Ramos (cell line): ENCODE measurements around the gene FAM76B.

Source experiments
- in situ Hi-C: fragments of 300-500 bp; cut with MboI; formaldehyde crosslinking; loops from one replicate; pipeline ENCODE4 v1.14.3; 2022; ENCODE audit warnings: low sequenced_read_pairs; ENCODE audit not compliant: unreplicated experiment

The FAM76B gene

GRCh38 chr11:95793116-95793515, 3.5 kb upstream of the FAM76B start:
- in situ Hi-C loops, result no loop called here

- in situ Hi-C loops, result no loop called here
Observed at GRCh38 chr11:95792700-95793099, 3.1 kb upstream of the FAM76B start.

DNA sequence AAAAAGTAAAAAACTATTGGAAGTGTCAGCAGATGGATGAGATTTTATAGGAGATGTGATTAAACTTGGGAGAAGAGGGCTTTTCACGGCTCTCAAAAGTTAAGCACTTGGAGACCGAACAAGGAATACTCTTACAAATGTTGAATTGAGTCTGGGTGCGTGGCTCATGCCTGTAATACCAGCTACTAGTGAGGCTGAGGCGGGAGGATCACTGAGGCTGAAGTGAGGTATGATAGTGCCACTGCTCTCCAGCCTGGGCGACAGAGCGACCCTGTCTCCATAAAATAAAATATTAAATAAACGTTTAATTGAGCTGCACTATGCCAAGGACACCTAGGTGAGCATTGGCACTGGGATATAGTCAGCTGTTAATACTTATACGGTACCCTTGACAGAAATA, 2.6 kb upstream of the FAM76B start:
- in situ Hi-C loops, result no loop called here

DNA sequence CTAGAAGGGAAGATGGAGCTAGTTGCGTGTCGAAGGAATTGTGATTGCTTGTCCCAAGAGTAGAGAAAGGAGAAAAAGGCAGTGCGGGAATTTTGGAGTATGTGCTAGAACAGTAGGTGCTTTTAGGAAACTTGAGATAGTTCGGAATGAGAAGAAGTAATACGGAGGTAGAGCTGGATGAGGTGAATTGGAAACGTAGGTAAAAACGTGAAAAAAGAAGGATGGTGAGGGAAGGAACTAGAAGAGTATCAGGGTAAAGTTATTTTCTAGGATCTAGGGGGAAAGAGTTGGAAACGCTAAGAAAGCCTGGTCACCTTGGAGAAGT, 2.1 kb upstream of the FAM76B start:
- in situ Hi-C loops, result no loop called here

DNA sequence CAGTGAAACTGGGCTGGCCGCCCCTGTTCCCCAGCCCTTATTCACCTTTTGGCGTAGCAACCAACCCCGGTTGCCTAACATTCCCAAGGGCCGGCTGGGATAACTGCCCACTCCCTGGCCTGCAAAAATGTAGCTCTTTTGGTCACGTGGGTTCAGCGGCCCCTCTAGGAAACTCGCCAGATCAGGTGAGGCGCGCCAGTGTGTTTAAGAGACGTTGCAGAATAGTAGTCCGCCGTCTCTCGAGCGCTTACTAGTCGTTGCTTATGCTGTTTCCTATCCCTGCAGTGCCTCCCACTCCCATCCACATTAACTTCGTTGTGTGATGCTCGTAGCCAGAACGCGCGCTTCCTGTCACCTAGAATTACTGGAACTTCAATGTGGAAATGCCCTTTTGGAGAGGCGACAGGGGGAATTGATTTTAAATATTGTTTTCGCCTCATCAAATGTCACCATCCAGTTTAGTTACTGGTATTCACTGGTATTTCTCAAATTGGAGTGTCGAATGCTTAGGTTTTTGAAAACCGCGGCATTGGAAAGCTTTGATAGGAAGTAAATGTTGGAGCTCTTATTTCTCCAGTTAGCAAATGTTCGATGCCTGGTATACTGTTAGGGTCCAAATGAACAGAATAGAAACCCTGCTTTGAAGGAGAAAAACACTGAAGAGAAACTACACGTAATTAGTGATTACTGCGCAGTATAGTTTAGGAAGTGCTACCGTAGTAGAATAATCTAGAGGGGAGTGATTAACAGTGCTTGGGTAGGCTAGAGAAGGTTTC, 1.5 kb upstream of the FAM76B start:
- in situ Hi-C loops, result no loop called here

DNA sequence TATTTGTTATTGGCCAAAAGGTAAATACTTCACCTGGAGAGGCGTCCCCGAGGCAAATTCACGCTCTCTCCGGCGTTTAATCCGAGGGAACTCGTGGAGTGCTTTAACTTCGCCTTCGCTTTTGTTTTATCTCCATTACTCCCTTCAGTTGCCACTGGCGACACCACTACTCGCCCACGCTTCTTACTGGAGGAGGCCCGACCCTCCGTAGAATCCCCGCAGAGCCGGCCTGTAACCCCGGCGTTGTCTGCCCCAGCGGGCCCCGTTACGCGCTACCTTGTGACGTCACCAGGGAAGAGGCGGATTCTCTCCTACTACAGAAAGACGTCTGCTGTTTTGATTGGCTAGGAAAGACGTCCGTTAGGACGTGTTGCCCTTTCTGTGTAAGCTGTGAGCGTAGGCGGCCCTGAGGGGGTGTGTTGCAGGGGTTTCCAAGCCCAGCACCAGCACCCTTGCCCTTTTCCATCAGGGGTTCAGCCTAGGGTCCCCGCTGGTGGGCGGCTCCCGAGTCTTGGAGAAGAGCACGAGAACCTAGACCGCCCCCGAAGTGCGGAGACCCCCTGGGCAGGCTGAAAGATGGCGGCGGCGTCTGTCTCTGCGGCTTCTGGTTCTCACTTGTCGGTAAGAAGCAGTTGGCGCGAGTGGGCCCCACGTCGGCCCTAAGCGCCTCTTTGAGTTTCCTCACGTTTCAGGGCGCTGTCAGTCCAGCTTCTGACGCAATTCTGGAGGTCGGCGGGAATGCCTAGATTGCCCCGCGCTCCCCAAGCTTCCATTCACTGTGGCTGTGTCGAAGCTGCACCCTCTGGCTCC, 746 bp upstream of the FAM76B start, which contains the start of gene CEP57:
Gene CEP57 (plus strand): TSS at position 376 of the 810 bp plus-strand sequence. CDS start 201 bp downstream, at position 577.
- in situ Hi-C loops, result no loop called here

GRCh38 chr11:95788921-95789505, 569 bp downstream of the FAM76B start:
- in situ Hi-C loops, result no loop called here

- in situ Hi-C loops, result no loop called here
Observed at GRCh38 chr11:95780544-95780943, 9.0 kb downstream of the FAM76B start.

GRCh38 chr11:95778699-95779098, 10.9 kb downstream of the FAM76B start:
- in situ Hi-C loops, result no loop called here

DNA sequence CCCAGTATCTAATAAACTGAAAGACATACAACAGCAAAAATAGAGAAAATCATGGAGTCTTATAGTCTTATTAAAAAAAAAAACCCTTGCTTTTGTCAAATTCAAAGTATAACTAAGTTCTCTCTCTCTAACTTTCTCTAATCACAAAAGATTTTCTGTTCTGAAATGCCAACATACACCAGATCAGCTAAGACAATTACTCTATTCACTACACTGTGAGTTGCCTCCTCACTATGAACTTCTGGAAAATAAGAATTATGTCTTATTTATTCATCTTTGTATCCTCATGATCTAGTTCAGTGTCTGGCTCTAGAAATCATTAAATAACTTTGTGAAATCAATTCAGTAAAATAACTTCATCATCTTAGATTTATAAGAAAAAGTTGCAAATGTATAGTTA, 12.7 kb downstream of the FAM76B start:
- in situ Hi-C loops, result no loop called here

DNA sequence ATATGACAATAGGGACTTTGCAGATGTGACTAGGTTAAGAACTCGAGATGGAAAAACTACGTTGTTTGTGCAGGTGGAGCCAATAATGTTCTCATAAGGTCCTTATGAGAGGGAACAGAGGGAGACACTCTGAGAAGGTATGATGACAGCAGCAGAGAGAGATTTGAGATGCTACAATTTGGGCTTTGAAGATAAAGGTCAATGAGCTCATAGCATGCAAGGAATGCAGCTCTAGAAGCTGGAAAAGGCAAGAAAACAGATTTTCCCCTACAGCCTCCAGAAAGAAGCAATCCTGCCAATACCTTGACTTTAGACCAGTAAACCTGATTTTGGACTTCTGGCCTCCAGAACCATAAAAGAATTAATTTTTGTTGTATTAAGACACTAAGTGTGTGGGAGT, 21.1 kb downstream of the FAM76B start:
- in situ Hi-C loops, result no loop called here

DNA sequence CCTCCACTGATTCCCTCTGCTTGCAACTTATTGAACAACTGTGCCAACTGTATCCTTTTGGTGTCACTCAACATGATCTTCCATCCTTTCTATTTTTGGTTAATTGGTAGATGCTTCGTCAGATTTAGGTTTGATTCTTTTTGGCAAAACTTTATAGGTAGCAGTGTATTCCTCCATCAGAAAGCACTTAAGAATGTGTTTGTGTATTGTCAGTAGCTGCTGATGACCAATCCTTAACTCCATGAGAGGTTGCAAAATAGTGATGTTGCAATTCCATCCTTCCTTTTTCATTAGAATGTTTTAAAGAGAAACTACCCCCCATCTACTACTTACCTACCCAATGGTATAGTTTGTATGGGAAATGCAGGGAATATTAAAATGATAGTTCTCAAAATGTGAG, 22.1 kb downstream of the FAM76B start:
- in situ Hi-C loops, result no loop called here

DNA sequence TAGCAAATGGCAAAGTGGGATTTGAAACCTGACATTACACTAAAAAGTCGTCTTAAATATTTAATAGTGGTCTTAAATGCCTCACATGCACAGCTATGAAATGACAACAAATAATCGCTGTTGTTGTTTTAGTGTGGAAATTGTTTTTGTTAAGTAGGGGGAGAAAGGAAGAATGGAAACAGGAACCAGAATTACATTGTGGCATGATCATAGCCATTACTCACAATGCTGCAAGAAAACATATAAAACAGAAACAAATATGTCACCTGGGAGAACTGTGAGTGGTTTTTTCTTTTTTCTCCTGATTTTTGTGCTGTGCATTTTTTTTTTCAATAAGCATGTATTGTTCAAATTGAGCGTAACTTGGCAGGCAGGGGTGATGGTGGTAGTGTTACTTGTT, 22.9 kb downstream of the FAM76B start:
- in situ Hi-C loops, result no loop called here

- in situ Hi-C loops, result loop anchor here (5.0 kb wide), 1 partner anchor 612 kb away; no protein-coding TSS in a partner anchor
Observed at GRCh38 chr11:95764267-95764898, 25.2 kb downstream of the FAM76B start.

DNA sequence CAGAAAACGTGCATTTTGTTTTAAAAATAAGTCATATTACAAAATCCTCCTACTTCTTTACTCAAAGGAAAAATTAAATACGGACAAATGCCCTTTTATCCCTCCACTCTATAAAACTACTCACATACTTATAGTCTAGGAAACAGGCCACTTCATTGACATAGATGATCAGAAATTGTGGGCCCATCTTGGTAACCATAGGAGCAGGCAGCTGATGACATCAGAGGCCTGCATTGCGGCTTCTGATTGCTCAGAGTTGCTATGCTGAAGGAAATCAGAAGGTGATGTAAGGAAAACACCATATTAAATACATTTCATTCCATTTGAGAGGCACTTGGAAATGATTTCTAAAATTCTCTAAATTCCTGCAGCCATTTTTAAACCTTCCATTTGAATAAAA, 27.0 kb downstream of the FAM76B start:
- in situ Hi-C loops, result loop anchor here (5.0 kb wide), 1 partner anchor 610 kb away; no protein-coding TSS in a partner anchor

DNA sequence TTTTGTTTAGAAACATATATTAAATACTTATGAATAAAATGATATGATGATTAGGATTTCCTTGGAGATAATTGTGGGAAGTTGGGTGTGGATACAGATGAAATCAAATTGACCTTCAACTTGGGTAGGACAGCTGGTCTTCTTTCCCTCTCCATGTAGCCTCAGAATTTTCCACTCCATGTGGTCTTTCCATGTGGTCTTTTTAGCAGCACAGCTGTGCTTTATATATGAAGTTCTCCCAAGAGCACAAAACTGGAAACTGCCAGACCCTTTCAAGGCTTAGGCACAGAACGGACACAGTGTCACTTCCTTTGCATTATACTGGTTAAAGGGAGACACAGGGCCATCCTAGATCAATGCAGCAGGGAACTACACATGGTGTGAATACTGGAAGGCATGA, 28.6 kb downstream of the FAM76B start:
- in situ Hi-C loops, result loop anchor here (5.0 kb wide), 1 partner anchor 609 kb away; no protein-coding TSS in a partner anchor

DNA sequence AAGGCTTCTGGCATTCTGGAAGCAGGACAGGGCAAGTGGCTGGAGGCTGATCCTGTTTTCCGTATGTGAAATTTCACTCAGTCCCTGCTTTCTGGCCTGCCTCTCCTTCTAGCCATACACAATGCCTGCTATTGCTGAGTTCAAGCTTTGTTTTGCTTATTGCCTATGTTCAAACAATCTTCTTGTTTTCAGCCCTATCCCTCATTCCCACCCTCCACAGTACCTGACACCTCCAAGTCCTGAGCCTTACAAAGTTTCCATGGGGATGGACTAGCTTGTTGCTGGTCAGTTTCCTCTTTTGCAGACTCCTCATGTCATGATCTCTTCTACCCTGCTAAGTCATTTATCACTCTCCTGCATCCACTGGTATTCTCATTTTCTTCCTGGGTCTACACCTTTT, 38.1 kb downstream of the FAM76B start:
- in situ Hi-C loops, result no loop called here

- in situ Hi-C loops, result no loop called here
Observed at GRCh38 chr11:95750101-95750500, 39.5 kb downstream of the FAM76B start.

DNA sequence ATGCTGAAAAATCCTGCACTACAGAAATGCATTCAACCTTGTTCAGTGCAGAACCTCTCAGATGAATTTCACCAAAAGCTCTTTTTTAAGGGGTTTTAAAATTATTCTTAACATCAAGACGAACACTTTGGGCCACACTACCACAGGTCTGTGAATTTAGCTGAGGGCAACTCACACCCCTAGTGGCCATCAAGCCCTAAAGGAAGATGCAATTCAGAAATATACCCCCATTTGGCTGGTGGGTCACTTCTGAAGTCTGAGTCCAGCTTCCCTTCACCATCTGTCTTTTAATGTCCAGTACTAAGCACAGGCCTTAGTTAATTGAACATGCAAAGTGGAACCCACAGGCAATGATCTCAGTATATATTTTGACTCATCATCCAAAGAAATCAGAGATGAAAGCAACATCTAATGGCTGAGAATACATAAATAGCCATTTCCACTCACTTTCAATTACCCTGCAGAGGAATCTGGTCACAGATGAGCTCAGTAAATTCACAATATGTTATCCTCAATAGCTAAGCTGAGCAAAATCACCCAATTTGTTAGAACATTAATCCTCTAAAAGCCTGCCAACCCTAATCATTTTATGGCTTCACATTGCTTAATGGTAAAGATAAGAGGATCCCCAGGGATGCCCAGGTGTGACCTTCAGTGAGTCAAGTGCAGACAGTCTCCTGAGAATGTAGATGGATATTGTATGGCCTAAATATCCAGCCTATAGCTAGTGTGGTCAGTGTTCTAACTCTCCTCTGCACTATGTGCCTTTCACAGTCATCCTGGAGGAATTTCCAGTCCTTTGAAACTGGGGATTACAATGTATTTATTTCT, 50.3 kb downstream of the FAM76B start:
- in situ Hi-C loops, result no loop called here

DNA sequence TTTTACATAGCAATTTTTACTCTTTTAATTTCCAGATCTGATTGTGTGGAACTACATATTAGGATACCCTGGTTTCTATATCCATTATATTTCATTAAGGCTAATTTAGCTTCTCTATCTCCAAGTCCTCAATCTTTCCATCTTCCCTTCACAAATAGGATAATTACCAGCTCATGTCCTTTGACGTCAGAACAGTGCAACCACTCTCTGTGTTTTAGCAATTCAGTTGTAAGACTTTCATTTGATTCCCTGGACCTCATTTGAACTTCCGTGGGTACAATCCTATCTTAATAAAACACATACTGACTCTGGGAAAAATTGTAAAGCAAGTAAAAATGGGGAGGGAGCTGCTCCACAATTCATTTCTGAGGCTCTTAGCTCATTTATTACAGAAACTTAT, 52.8 kb downstream of the FAM76B start:
- in situ Hi-C loops, result no loop called here
